NB4 (cell line): ENCODE results near the gene AFF2.

Source experiments
- DNase-seq: peaks from one replicate; pipeline ENCODE4 v3.0.0; 2010; ENCODE audit warnings: low read depth
- H3K4me3 ChIP-seq: one replicate; pipeline ENCODE4 v1.5.1; 2011; ENCODE audit warnings: mild to moderate bottlenecking, low read depth, low read length, moderate library complexity
- MYC ChIP-seq: IDR thresholded peaks from 2 replicates; pipeline ENCODE4 v1.6.1; 2011; ENCODE audit warnings: low read depth, low read length
- POLR2A ChIP-seq: IDR thresholded peaks from 2 replicates; pipeline ENCODE4 v1.6.1; 2011; ENCODE audit warnings: mild to moderate bottlenecking; ENCODE audit not compliant: insufficient read length; ENCODE audit errors: extremely low read depth
- TF ChIP-seq, protein P1 (sequence below): IDR thresholded peaks from 2 replicates; pipeline ENCODE4 v1.6.1; 2011; ENCODE audit warnings: low read depth, low read length
- TF ChIP-seq, protein P2 (sequence below): IDR thresholded peaks from one replicate; pipeline ENCODE4 v1.5.1; 2012; ENCODE audit warnings: low read depth, low read length

Gene AFF2

DNA sequence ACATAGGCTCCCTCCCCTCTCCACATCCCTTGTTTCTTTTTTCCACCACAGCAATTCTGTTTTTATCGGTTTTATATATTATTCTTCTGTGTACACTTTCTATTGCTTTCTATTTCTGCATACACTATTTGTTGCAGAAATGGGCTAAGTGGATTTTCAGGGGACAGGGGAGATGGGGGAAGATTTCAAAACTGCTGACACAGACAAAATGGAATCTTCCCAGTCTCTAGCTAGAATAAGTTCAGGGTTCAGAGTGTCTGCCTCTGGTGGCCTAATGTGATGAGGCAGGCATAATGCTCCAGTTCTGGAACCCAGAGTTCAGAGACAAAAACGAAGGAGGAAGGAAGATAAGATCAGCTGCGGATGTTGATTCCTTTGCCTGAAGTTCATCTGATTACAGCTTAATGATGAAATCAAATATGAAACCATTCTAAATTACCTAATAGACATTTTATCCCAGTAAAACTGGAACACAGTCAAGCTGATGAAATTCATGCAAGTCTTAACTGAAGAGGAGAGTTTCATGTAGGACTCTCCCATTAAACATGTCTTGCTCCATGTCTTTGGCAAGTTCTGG, 447.1 kb downstream of the AFF2 start:
- peak; percentile 1 for DNase-seq
- H3K4me3 ChIP-seq = no peak overlapping the region
- TF ChIP-seq, protein P1, sequence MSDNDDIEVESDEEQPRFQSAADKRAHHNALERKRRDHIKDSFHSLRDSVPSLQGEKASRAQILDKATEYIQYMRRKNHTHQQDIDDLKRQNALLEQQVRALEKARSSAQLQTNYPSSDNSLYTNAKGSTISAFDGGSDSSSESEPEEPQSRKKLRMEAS = no peak
- TF ChIP-seq, protein P2, sequence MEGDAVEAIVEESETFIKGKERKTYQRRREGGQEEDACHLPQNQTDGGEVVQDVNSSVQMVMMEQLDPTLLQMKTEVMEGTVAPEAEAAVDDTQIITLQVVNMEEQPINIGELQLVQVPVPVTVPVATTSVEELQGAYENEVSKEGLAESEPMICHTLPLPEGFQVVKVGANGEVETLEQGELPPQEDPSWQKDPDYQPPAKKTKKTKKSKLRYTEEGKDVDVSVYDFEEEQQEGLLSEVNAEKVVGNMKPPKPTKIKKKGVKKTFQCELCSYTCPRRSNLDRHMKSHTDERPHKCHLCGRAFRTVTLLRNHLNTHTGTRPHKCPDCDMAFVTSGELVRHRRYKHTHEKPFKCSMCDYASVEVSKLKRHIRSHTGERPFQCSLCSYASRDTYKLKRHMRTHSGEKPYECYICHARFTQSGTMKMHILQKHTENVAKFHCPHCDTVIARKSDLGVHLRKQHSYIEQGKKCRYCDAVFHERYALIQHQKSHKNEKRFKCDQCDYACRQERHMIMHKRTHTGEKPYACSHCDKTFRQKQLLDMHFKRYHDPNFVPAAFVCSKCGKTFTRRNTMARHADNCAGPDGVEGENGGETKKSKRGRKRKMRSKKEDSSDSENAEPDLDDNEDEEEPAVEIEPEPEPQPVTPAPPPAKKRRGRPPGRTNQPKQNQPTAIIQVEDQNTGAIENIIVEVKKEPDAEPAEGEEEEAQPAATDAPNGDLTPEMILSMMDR = no peak
- TF ChIP-seq POLR2A (no peak), MYC (no peak)

- DNase-seq = no peak
- TF ChIP-seq, protein P1 = no peak
- TF ChIP-seq POLR2A (no peak), MYC (no peak)
- TF ChIP-seq, protein P2 = no peak
- no peak overlapping the region for H3K4me3 ChIP-seq
Measured at GRCh38 chrX:148956352-148956751, 455.9 kb downstream of the AFF2 start.

DNA sequence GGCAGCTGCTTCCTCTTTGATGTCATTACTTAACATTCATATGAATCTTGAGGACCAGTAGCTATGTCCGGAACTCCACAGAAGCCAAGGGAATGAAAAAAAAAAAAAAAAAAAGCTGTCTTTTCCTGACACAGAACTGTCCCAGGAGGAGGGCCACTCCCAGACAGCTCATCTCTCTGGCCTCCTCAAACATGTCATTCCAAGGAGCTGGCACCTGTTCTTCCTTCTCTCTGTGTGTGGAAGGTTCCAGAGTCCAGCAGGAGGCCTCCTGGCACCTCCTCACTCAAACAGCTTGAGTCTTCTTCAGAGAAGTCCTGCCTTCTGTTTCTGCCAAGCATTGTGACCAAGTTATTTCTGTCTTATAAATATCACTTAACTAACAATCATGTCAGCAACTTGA, 458.5 kb downstream of the AFF2 start:
- no peak for DNase-seq
- no peak overlapping the region for H3K4me3 ChIP-seq
- no peak for TF ChIP-seq POLR2A
- TF ChIP-seq, protein P2 = no peak
- TF ChIP-seq, protein P1 = no peak
- TF ChIP-seq MYC = no peak

DNA sequence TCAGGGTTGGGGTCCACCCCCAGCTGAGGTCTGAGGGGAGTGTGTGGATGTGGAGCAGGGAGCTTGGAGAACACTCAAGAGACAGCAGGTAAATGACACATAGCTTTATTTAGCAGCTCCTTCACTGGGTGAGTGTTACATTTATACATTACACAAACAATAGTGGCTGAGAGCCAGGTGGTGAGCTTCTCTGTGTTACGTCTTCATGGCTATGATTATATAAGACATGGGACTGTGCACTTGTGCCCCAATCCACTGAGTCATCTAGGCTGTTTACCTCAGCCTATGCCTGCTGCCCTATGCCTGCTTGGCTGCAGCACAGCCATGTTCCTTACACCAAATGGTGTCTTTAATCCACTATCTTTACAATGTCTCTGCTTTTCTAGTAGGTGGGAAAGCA, 459.6 kb downstream of the AFF2 start:
- DNase-seq = no peak
- no peak overlapping the region for H3K4me3 ChIP-seq
- TF ChIP-seq, protein P2 = no peak
- TF ChIP-seq POLR2A (no peak), MYC (no peak)
- TF ChIP-seq, protein P1 = no peak

- TF ChIP-seq POLR2A (no peak), MYC (no peak)
- TF ChIP-seq, protein P1 = no peak
- TF ChIP-seq, protein P2 = no peak
- DNase-seq = no peak
- H3K4me3 ChIP-seq = no peak overlapping the region
Measured at GRCh38 chrX:148961985-148962384, 461.6 kb downstream of the AFF2 start.
